Type B pancreatic cell (in vitro differentiated cells): ENCODE data around the gene MRGPRF. TPM values are rescaled to one million over a fixed set of nuclear protein-coding genes. Genes with fewer than 3 reads are reported as not detected.

Experiments
- DNase-seq: peaks from one replicate; pipeline ENCODE4 v3.0.0; 2021; ENCODE audit warnings: mixed read lengths; ENCODE audit not compliant: unreplicated experiment; ENCODE audit errors: extremely low spot score
- H3K27ac Mint-ChIP-seq: 2 replicates; pipeline ENCODE4 v1.8.0; 2021; ENCODE audit warnings: mild to moderate bottlenecking, mixed read lengths
- H3K27me3 Mint-ChIP-seq: 2 replicates; pipeline ENCODE4 v1.8.0; 2021; ENCODE audit warnings: mixed read lengths
- H3K36me3 Mint-ChIP-seq: 2 replicates; pipeline ENCODE4 v1.8.0; 2021; ENCODE audit warnings: mixed read lengths
- H3K4me1 Mint-ChIP-seq: one replicate; pipeline ENCODE4 v1.8.0; 2021; ENCODE audit warnings: mixed read lengths; ENCODE audit not compliant: unreplicated experiment
- H3K4me3 Mint-ChIP-seq: 2 replicates; pipeline ENCODE4 v1.8.0; 2021; ENCODE audit warnings: mild to moderate bottlenecking, mixed read lengths
- H3K9me3 Mint-ChIP-seq: 2 replicates; pipeline ENCODE4 v1.8.0; 2021; ENCODE audit warnings: mixed read lengths
- CTCF ChIP-seq: fragments of 200-600 bp; sonication (generic); conservative IDR thresholded peaks from 2 replicates; pipeline ENCODE4 v1.5.0; 2021; ENCODE audit warnings: antibody characterized with exemption, mild to moderate bottlenecking
- total RNA-seq: library from RNA; stranded (reverse); gene quantifications from 2 replicates; pipeline ENCODE4 v1.2.1, GENCODE V29; 2021; ENCODE audit warnings: low replicate concordance

Gene MRGPRF
- total RNA-seq, 1 donor from 2014 or later: 1.4 TPM

GRCh38 chr11:69048031-69048693 is 35.1 kb upstream of the MRGPRF start:
- peak overlapping the region; percentile 78 for H3K27ac Mint-ChIP-seq
- peak overlapping the region; percentile 82 for H3K4me3 Mint-ChIP-seq
- no peaks in the 10 kb centered on the region for H3K36me3 Mint-ChIP-seq
- peaks cover 6% of the 10 kb centered on the region for H3K27me3 Mint-ChIP-seq
- H3K4me1 Mint-ChIP-seq: peaks cover 24% of the 10 kb centered on the region
- no peak for TF ChIP-seq CTCF
- H3K9me3 Mint-ChIP-seq: no peaks in the 10 kb centered on the region
- DNase-seq: no peak

GRCh38 chr11:69044111-69045013 is 31.3 kb upstream of the MRGPRF start:
- DNase-seq: no peak
- H3K27ac Mint-ChIP-seq: peak overlapping the region; percentile 61

GRCh38 chr11:69041516-69041915 is 28.5 kb upstream of the MRGPRF start:
- Mint-ChIP-seq H3K27me3 (peaks cover 6% of the 10 kb centered on the region), H3K9me3 (no peaks in the 10 kb centered on the region), H3K4me1 (peaks cover 21% of the 10 kb centered on the region), H3K27ac (no peak overlapping the region), H3K4me3 (no peak overlapping the region), H3K36me3 (no peaks in the 10 kb centered on the region)
- no peak for DNase-seq
- TF ChIP-seq CTCF: no peak

More at GRCh38 chr11:69044111-69045013, 31.3 kb upstream of the MRGPRF start:
- H3K9me3 Mint-ChIP-seq: no peaks in the 10 kb centered on the region
- no peak overlapping the region for H3K4me3 Mint-ChIP-seq
- H3K4me1 Mint-ChIP-seq: peaks cover 25% of the 10 kb centered on the region
- peaks cover 6% of the 10 kb centered on the region for H3K27me3 Mint-ChIP-seq
- H3K36me3 Mint-ChIP-seq: no peaks in the 10 kb centered on the region
- TF ChIP-seq CTCF: peak; percentile 57

- TF ChIP-seq CTCF: no peak
- H3K27me3 Mint-ChIP-seq: peaks cover 6% of the 10 kb centered on the region
- H3K4me3 Mint-ChIP-seq: no peak overlapping the region
- H3K36me3 Mint-ChIP-seq: no peaks in the 10 kb centered on the region
- H3K4me1 Mint-ChIP-seq: peaks cover 21% of the 10 kb centered on the region
- no peak overlapping the region for H3K27ac Mint-ChIP-seq
- H3K9me3 Mint-ChIP-seq: no peaks in the 10 kb centered on the region
- DNase-seq: no peak
Measured at GRCh38 chr11:69040581-69041260, 27.7 kb upstream of the MRGPRF start.

GRCh38 chr11:69040051-69040450 is 27.0 kb upstream of the MRGPRF start:
- Mint-ChIP-seq H3K27me3 (peaks cover 6% of the 10 kb centered on the region), H3K36me3 (no peaks in the 10 kb centered on the region), H3K9me3 (no peaks in the 10 kb centered on the region), H3K4me1 (peaks cover 21% of the 10 kb centered on the region), H3K4me3 (no peak overlapping the region), H3K27ac (no peak overlapping the region)
- no peak for TF ChIP-seq CTCF
- DNase-seq: no peak
